Stimulated activated naive CD8-positive, alpha-beta T cell treated with anti-CD3 and anti-CD28 coated beads, Interleukin-15, amount 100 ng/mL, for 72 hours (primary cell): ENCODE data around the gene PYGM.

Experiments
- ATAC-seq: fragments of 150-1000 bp; cut with Tn5 transposase; 2 replicates; pipeline ENCODE4 v1.10.0; 2021; ENCODE audit warnings: mild to moderate bottlenecking, moderate library complexity
- DNase-seq, 2 donors: peaks; one replicate each; pipeline ENCODE4 v3.0.0; 2021 to 2022
- H3K27ac Mint-ChIP-seq, 2 donors: one replicate each; pipeline ENCODE4 v1.8.0; 2022; ENCODE audit warnings: mild to moderate bottlenecking in 2 of 2, mixed read lengths in 2 of 2, moderate library complexity in 2 of 2
- H3K27me3 Mint-ChIP-seq: one replicate; pipeline ENCODE4 v1.8.0; 2022; ENCODE audit warnings: mixed read lengths
- H3K4me1 Mint-ChIP-seq: one replicate; pipeline ENCODE4 v1.8.0; 2022; ENCODE audit warnings: mild to moderate bottlenecking, mixed read lengths
- H3K4me3 Mint-ChIP-seq, 2 donors: one replicate each; pipeline ENCODE4 v1.8.0; 2022; ENCODE audit warnings: mild to moderate bottlenecking in 2 of 2, mixed read lengths in 2 of 2, moderate library complexity in 1 of 2
- H3K9me3 Mint-ChIP-seq, 2 donors: one replicate each; pipeline ENCODE4 v1.8.0; 2022; ENCODE audit warnings: mixed read lengths in 2 of 2

The PYGM gene

GRCh38 chr11:64759722-64760719 is at the start of gene PYGM:
Gene PYGM, minus strand, starts transcription at chr11:64759974. Its CDS starts 76 bp downstream, at chr11:64759898.
- Mint-ChIP-seq H3K4me1 (peaks cover 83% of the 10 kb centered on the region), H3K9me3 (no peaks in the 10 kb centered on the region), H3K27ac (peak within 1 kb of the TSS in 1 of 2 donors; percentile 93), H3K4me3 (peak within 1 kb of the TSS in 1 of 2 donors; percentile 33), H3K27me3 (no peaks in the 10 kb centered on the region)
- ATAC-seq (peak; percentile 9), DNase-seq (no peak)

- peaks cover 80% of the 10 kb centered on the region for H3K4me1 Mint-ChIP-seq
- no peak overlapping the region for H3K27ac Mint-ChIP-seq
- no peak for ATAC-seq
- H3K4me3 Mint-ChIP-seq = no peak overlapping the region
- no peaks in the 10 kb centered on the region for H3K27me3 Mint-ChIP-seq
- no peaks in the 10 kb centered on the region for H3K9me3 Mint-ChIP-seq
- DNase-seq = no peak
Observed at GRCh38 chr11:64805481-64805880, 45.7 kb upstream of the PYGM start.

- Mint-ChIP-seq H3K4me3 (peak overlapping the region; percentile 90), H3K9me3 (no peaks in the 10 kb centered on the region), H3K27ac (no peak overlapping the region), H3K4me1 (peaks cover 77% of the 10 kb centered on the region), H3K27me3 (no peaks in the 10 kb centered on the region)
- DNase-seq (no peak), ATAC-seq (no peak)
Observed at GRCh38 chr11:64804346-64805210, 44.8 kb upstream of the PYGM start.

- no peaks in the 10 kb centered on the region for H3K9me3 Mint-ChIP-seq
- DNase-seq (no peak), ATAC-seq (no peak)
- no peaks in the 10 kb centered on the region for H3K27me3 Mint-ChIP-seq
- peaks cover 75% of the 10 kb centered on the region for H3K4me1 Mint-ChIP-seq
- peak overlapping the region; percentile 90 for H3K4me3 Mint-ChIP-seq
- H3K27ac Mint-ChIP-seq = peak overlapping the region; percentile 95 to 97
Observed at GRCh38 chr11:64803846-64804345, 44.1 kb upstream of the PYGM start.

GRCh38 chr11:64803158-64803845 is 43.5 kb upstream of the PYGM start, which contains the start of gene MAP4K2:
Gene MAP4K2, minus strand, starts transcription at chr11:64803214. Its CDS starts 65 bp downstream, at chr11:64803149.
- no peaks in the 10 kb centered on the region for H3K9me3 Mint-ChIP-seq
- H3K27ac Mint-ChIP-seq = peak within 1 kb of the TSS; percentile 95 to 97
- H3K27me3 Mint-ChIP-seq = no peaks in the 10 kb centered on the region
- peak; percentile 86 for DNase-seq
- H3K4me3 Mint-ChIP-seq = peak within 1 kb of the TSS; percentile 90
- peak; percentile 86 for ATAC-seq
- H3K4me1 Mint-ChIP-seq = peaks cover 74% of the 10 kb centered on the region

- Mint-ChIP-seq H3K27me3 (no peaks in the 10 kb centered on the region), H3K4me3 (peak overlapping the region; percentile 79 to 87), H3K27ac (peak overlapping the region; percentile 84 to 91), H3K9me3 (no peaks in the 10 kb centered on the region), H3K4me1 (peaks cover 67% of the 10 kb centered on the region)
- DNase-seq = peak in 1 of 2 donors; percentile 54
- peak; percentile 59 for ATAC-seq
Observed at GRCh38 chr11:64802370-64803157, 42.8 kb upstream of the PYGM start.

GRCh38 chr11:64801561-64802369 is 42.0 kb upstream of the PYGM start:
- H3K9me3 Mint-ChIP-seq = no peaks in the 10 kb centered on the region
- no peak for DNase-seq
- H3K4me3 Mint-ChIP-seq = peak overlapping the region; percentile 79 to 87
- no peaks in the 10 kb centered on the region for H3K27me3 Mint-ChIP-seq
- peaks cover 65% of the 10 kb centered on the region for H3K4me1 Mint-ChIP-seq
- ATAC-seq = no peak
- peak overlapping the region; percentile 84 to 91 for H3K27ac Mint-ChIP-seq

GRCh38 chr11:64801158-64801464 is 41.3 kb upstream of the PYGM start:
- ATAC-seq = no peak
- DNase-seq = no peak

GRCh38 chr11:64800303-64801157 is 40.8 kb upstream of the PYGM start:
- Mint-ChIP-seq H3K4me1 (peaks cover 66% of the 10 kb centered on the region), H3K27ac (peak overlapping the region; percentile 33 to 80), H3K9me3 (no peaks in the 10 kb centered on the region), H3K4me3 (peak overlapping the region in 1 of 2 donors; percentile 87), H3K27me3 (no peaks in the 10 kb centered on the region)
- ATAC-seq (no peak), DNase-seq (no peak)

More at GRCh38 chr11:64801158-64801464, 41.3 kb upstream of the PYGM start:
- Mint-ChIP-seq H3K27me3 (no peaks in the 10 kb centered on the region), H3K27ac (peak overlapping the region; percentile 80 to 84), H3K4me1 (peaks cover 65% of the 10 kb centered on the region), H3K9me3 (no peaks in the 10 kb centered on the region), H3K4me3 (peak overlapping the region; percentile 79 to 87)

GRCh38 chr11:64799623-64800302 is 40.0 kb upstream of the PYGM start:
- ATAC-seq (no peak), DNase-seq (no peak)
- H3K27me3 Mint-ChIP-seq = no peaks in the 10 kb centered on the region
- H3K4me1 Mint-ChIP-seq = peaks cover 72% of the 10 kb centered on the region
- no peaks in the 10 kb centered on the region for H3K9me3 Mint-ChIP-seq
- no peak overlapping the region for H3K4me3 Mint-ChIP-seq
- peak overlapping the region in 1 of 2 donors; percentile 52 for H3K27ac Mint-ChIP-seq

GRCh38 chr11:64799256-64799622 is 39.5 kb upstream of the PYGM start:
- no peak overlapping the region for H3K27ac Mint-ChIP-seq
- no peaks in the 10 kb centered on the region for H3K27me3 Mint-ChIP-seq
- no peak for ATAC-seq
- H3K4me1 Mint-ChIP-seq = peaks cover 75% of the 10 kb centered on the region
- no peaks in the 10 kb centered on the region for H3K9me3 Mint-ChIP-seq
- DNase-seq = no peak
- H3K4me3 Mint-ChIP-seq = no peak overlapping the region

GRCh38 chr11:64796757-64797541 is 37.2 kb upstream of the PYGM start:
- Mint-ChIP-seq H3K27me3 (no peaks in the 10 kb centered on the region), H3K4me1 (peaks cover 77% of the 10 kb centered on the region), H3K27ac (peak overlapping the region in 1 of 2 donors; percentile 82), H3K4me3 (no peak overlapping the region), H3K9me3 (no peaks in the 10 kb centered on the region)
- DNase-seq = no peak
- no peak for ATAC-seq
